ENCODE data around the gene ZBTB16.

Gene ZBTB16

DNA sequence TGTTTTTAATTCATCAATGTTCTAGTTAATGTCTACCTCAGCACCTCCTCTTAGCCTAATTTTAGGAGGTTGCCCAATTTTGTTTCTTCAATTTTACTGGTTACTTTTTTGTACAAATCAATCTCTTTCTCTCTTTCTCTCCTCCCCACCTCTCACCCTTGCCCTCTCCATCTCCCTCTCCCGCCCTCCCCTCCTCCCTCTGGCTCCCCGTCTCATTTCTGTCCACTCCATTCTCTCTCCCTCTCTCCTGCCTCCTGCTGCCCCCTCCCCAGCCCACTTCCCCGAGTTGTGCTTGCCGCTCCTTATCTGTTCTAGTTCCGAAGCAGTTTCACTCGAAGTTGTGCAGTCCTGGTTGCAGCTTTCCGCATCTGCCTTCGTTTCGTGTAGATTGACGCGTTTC, 195.8 kb downstream of the ZBTB16 start:
- TF ChIP-seq FOXK2 (IDR thresholded peaks at IDR 0.05) = no peak
- no peak for TF ChIP-seq HDGF (IDR thresholded peaks at IDR 0.05; ENCODE audit: borderline replicate concordance)
- no peak for TF ChIP-seq LEF1 (IDR thresholded peaks at IDR 0.05; ENCODE audit: borderline replicate concordance)
- no peak for TF ChIP-seq PKNOX1 (IDR thresholded peaks at IDR 0.05)
- no peak for TF ChIP-seq L3MBTL2 (conservative IDR thresholded peaks at IDR 0.05)
- TF ChIP-seq ELF4 (IDR thresholded peaks at IDR 0.05) = no peak
- TF ChIP-seq SUZ12 (IDR thresholded peaks at IDR 0.05) = no peak
- TF ChIP-seq BHLHE40 (IDR thresholded peaks at IDR 0.05; ENCODE audit: borderline replicate concordance) = no peak
- TF ChIP-seq FOXA1 (IDR thresholded peaks at IDR 0.05) = no peak
- no peak for TF ChIP-seq TARDBP (IDR thresholded peaks at IDR 0.05)
- no peak for TF ChIP-seq ARNT (IDR thresholded peaks at IDR 0.05)
- CTCF ChIA-PET = no interaction called here
- DNase-seq (ENCODE audit: extremely low spot score) = no peak
- POLR2A ChIA-PET = no interaction called here

- no peak for DNase-seq (ENCODE audit: extremely low spot score)
- ChIA-PET CTCF (interaction anchor here (1.4 kb wide), 1 partner anchor 64 kb away, joined by 3 read pairs; no protein-coding TSS in a partner anchor), POLR2A (no interaction called here)
- TF ChIP-seq PKNOX1 (IDR thresholded peaks at IDR 0.05) (no peak), LEF1 (IDR thresholded peaks at IDR 0.05; ENCODE audit: borderline replicate concordance) (no peak), FOXM1 (IDR thresholded peaks at IDR 0.05; ENCODE audit: borderline replicate concordance) (no peak), SP1 (IDR thresholded peaks at IDR 0.05) (no peak), TARDBP (IDR thresholded peaks at IDR 0.05) (no peak), ELF4 (IDR thresholded peaks at IDR 0.05) (no peak), SUZ12 (IDR thresholded peaks at IDR 0.05) (no peak), ARNT (IDR thresholded peaks at IDR 0.05) (no peak), ZNF384 (IDR thresholded peaks at IDR 0.05) (no peak), CTBP1 (IDR thresholded peaks at IDR 0.05; ENCODE audit: borderline replicate concordance) (no peak), BHLHE40 (IDR thresholded peaks at IDR 0.05; ENCODE audit: borderline replicate concordance) (no peak), FOXK2 (IDR thresholded peaks at IDR 0.05) (no peak), NFRKB (IDR thresholded peaks at IDR 0.05) (no peak)
Measured at GRCh38 chr11:114256176-114256966, 196.9 kb downstream of the ZBTB16 start.

DNA sequence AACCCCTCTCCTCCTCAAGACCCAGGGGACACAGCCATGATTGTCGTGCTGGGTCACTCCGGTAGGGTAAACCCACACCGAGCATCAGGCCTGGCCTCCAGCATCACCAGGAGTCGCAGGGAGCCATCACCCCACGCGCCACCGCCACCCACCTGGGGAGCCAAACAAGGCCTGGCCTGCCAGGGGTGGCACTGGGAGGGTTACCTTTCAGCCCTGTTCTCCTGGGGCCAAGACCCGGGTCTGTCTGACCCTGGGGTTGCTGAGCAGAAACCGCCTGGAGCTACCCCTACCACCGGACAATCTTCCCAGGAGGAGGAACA, 197.4 kb downstream of the ZBTB16 start:
- ChIA-PET CTCF (interaction anchor here (0.6 to 1.4 kb wide), 2 partner anchors 64 to 267 kb away, joined by 3 to 8 read pairs; no protein-coding TSS in a partner anchor), POLR2A (no interaction called here)
- no peak for DNase-seq (ENCODE audit: extremely low spot score)
- no peak for TF ChIP-seq BHLHE40 (IDR thresholded peaks at IDR 0.05; ENCODE audit: borderline replicate concordance)
- no peak for TF ChIP-seq ZNF384 (IDR thresholded peaks at IDR 0.05)
- no peak for TF ChIP-seq FOXK2 (IDR thresholded peaks at IDR 0.05)
- TF ChIP-seq NFRKB (IDR thresholded peaks at IDR 0.05) = no peak

GRCh38 chr11:114257621-114258558, 198.4 kb downstream of the ZBTB16 start:
- no peak for TF ChIP-seq CTBP1 (IDR thresholded peaks at IDR 0.05; ENCODE audit: borderline replicate concordance)
- no peak for TF ChIP-seq BHLHE40 (IDR thresholded peaks at IDR 0.05; ENCODE audit: borderline replicate concordance)
- TF ChIP-seq ARNT (IDR thresholded peaks at IDR 0.05) = no peak
- no peak for TF ChIP-seq SUZ12 (IDR thresholded peaks at IDR 0.05)
- POLR2A ChIA-PET = no interaction called here
- DNase-seq (ENCODE audit: extremely low spot score) = no peak
- CTCF ChIA-PET = interaction anchor here (0.6 to 5.0 kb wide), 6 partner anchors 60 to 268 kb away, joined by 3 to 56 read pairs (median 4); no protein-coding TSS in a partner anchor

GRCh38 chr11:114258696-114259095, 199.2 kb downstream of the ZBTB16 start:
- TF ChIP-seq FOXK2 (IDR thresholded peaks at IDR 0.05) = no peak
- no peak for TF ChIP-seq PKNOX1 (IDR thresholded peaks at IDR 0.05)
- no peak for TF ChIP-seq ARNT (IDR thresholded peaks at IDR 0.05)
- TF ChIP-seq BHLHE40 (IDR thresholded peaks at IDR 0.05; ENCODE audit: borderline replicate concordance) = no peak
- no peak for TF ChIP-seq TARDBP (IDR thresholded peaks at IDR 0.05)
- no peak for TF ChIP-seq FOXM1 (IDR thresholded peaks at IDR 0.05; ENCODE audit: borderline replicate concordance)
- no peak for TF ChIP-seq SP1 (IDR thresholded peaks at IDR 0.05)
- no peak for TF ChIP-seq L3MBTL2 (conservative IDR thresholded peaks at IDR 0.05)
- no peak for TF ChIP-seq HDGF (IDR thresholded peaks at IDR 0.05; ENCODE audit: borderline replicate concordance)
- POLR2A ChIA-PET = no interaction called here
- no peak for DNase-seq (ENCODE audit: extremely low spot score)
- CTCF ChIA-PET = interaction anchor here (0.6 to 6.7 kb wide), 4 partner anchors 76 to 264 kb away, joined by 3 to 56 read pairs (median 28); no protein-coding TSS in a partner anchor

DNA sequence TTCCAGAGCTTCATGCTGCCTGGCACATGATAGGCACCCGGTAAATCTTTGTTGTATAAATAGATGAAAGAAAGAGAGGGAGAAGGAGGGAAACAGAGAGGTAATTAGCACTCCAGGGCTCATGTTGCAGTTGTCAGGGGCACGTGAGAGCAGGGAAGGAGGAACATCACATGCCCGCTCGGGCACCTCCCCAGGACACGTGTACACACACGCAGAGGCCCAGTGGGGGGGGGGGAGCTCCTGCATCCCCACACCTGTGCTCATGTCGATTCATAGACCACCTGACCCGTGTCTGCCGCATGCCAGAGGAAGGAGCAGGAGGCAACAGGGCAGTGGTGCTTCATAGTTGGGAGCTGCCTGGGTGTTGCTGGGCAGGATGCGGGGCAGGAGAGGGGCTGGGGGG, 199.6 kb downstream of the ZBTB16 start:
- CTCF ChIA-PET = interaction anchor here (0.9 to 6.7 kb wide), 6 partner anchors 15 to 364 kb away, joined by 3 to 56 read pairs (median 28); no protein-coding TSS in a partner anchor
- POLR2A ChIA-PET = no interaction called here
- no peak for DNase-seq (ENCODE audit: extremely low spot score)
- TF ChIP-seq L3MBTL2 (conservative IDR thresholded peaks at IDR 0.05) = peak; percentile 68
- TF ChIP-seq FOXA1 (IDR thresholded peaks at IDR 0.05) = no peak

Measured in HEK293T (cell line).